Peyer's patch (tissue), 4 donors: ENCODE measurements around the gene AKAP5. TPM values are rescaled to one million over a fixed set of nuclear protein-coding genes. Genes with fewer than 3 reads are reported as not detected.

Experiments
- DNase-seq, 3 donors: peaks; one replicate each; pipeline ENCODE4 v3.0.0-alpha.2; 2017 to 2019
- H3K27ac ChIP-seq, 4 donors: fragments of 200-600 bp; sonication (generic); one replicate each; pipeline ENCODE4 v1.5.1; 2016 to 2019
- H3K27me3 ChIP-seq, 2 donors: fragments of 200-600 bp; sonication (generic); one replicate each; pipeline ENCODE4 v1.5.1; 2019
- H3K36me3 ChIP-seq, 3 donors: fragments of 200-600 bp; sonication (generic); one replicate each; pipeline ENCODE4 v1.5.1; 2016 to 2019
- H3K4me1 ChIP-seq, 4 donors: fragments of 200-600 bp; sonication (generic); one replicate each; pipeline ENCODE4 v1.5.1; 2016 to 2019
- H3K4me3 ChIP-seq, 4 donors: fragments of 200-600 bp; sonication (generic); 1 replicate in 3 of 4; 2 replicates in 1 of 4; pipeline ENCODE4 v1.5.1; 2016 to 2019; ENCODE audit warnings: mild to moderate bottlenecking in 1 of 4
- H3K9me3 ChIP-seq, 4 donors: fragments of 200-600 bp; sonication (generic); one replicate each; pipeline ENCODE4 v1.5.1; 2016 to 2019; ENCODE audit warnings: mild to moderate bottlenecking in 1 of 4
- CTCF ChIP-seq, 6 experiments: fragments of 450-650 bp in 4 of 6; fragments of 200-600 bp in 2 of 6; sonication (generic) in 1 of 6; IDR thresholded peaks; one replicate each; pipeline ENCODE4 v1.5.1; 2017 to 2019; ENCODE audit warnings: antibody characterized with exemption in 6 of 6, mild to moderate bottlenecking in 3 of 6, moderate library complexity in 1 of 6
- POLR2A ChIP-seq, 2 donors: fragments of 450-650 bp; IDR thresholded peaks; one replicate each; pipeline ENCODE4 v1.5.1; 2017; ENCODE audit warnings: antibody characterized with exemption in 2 of 2, mild to moderate bottlenecking in 2 of 2, moderate library complexity in 2 of 2
- total RNA-seq, 4 donors: library from RNA; depleted of rRNA; stranded (reverse); fragments of >200 nt; gene quantifications; one replicate each; pipeline ENCODE4 v1.1.0, GENCODE V29; 2016

The AKAP5 gene
- total RNA-seq, 4 donors from 2014 or later: 0.57 to 2.8 (median 2.4) TPM

DNA sequence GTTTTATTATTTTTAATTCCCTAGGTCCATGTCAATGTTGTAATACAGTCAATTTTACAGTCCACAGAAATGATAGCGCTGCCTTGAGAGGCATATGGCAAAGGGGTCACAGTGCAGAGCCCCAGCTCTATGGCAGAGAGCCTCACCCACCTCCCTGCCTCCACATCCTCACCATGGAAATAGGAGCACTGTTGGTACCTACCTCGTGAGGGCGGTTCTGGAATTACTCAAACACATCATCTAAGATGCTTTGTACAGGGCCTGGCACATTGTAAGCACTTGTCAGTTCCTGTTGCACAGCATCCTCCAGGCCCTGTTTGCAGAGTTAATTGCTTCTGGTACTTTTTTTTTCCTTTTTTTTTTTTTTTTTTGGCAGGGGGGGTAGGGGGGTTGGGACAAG lies 4.1 kb upstream of the AKAP5 start:
- peaks cover 0 to 11% (median 4%) of the 10 kb centered on the region in 4 donors for H3K4me1 ChIP-seq
- H3K9me3 ChIP-seq: no peaks in the 10 kb centered on the region
- H3K27ac ChIP-seq: no peak overlapping the region
- no peak for DNase-seq
- no peaks in the 10 kb centered on the region for H3K27me3 ChIP-seq
- no peak overlapping the region for H3K4me3 ChIP-seq
- TF ChIP-seq POLR2A (IDR thresholded peaks at IDR 0.05) (no peak), CTCF (IDR thresholded peaks at IDR 0.05) (no peak)
- H3K36me3 ChIP-seq: peaks cover 0 to 4% (median 0%) of the 10 kb centered on the region in 3 donors

GRCh38 chr14:64463195-64463594 lies 2.1 kb upstream of the AKAP5 start:
- H3K27ac ChIP-seq: no peak overlapping the region
- H3K9me3 ChIP-seq: no peaks in the 10 kb centered on the region
- H3K4me3 ChIP-seq: no peak overlapping the region
- H3K4me1 ChIP-seq: peaks cover 0 to 5% (median 4%) of the 10 kb centered on the region in 4 donors
- no peak for DNase-seq
- H3K36me3 ChIP-seq: peaks cover 0 to 4% (median 0%) of the 10 kb centered on the region in 3 donors
- H3K27me3 ChIP-seq: no peaks in the 10 kb centered on the region
- TF ChIP-seq CTCF (IDR thresholded peaks at IDR 0.05) (no peak), POLR2A (IDR thresholded peaks at IDR 0.05) (no peak)

DNA sequence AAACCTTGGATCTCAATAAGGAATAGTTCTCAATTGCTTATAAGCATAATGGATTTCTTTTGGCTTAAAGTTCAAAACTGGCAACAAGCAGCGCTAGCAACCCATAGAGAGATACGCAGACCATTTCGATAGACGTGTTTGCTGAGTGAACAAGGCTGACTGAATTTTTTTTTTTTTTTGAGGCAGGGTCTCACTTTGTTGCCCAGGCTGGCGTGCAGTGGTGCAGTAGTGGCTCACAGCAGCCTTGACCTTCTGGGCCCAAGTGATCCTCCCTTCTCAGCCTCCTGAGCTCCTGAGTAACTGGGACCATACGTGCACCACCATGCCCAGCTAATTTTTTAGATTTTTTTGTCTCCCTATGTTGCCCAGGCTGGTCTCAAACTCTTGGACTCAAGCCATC lies 1.4 kb upstream of the AKAP5 start:
- H3K27me3 ChIP-seq: no peaks in the 10 kb centered on the region
- no peak overlapping the region for H3K4me3 ChIP-seq
- no peak for DNase-seq
- no peak overlapping the region for H3K27ac ChIP-seq
- H3K9me3 ChIP-seq: no peaks in the 10 kb centered on the region
- TF ChIP-seq POLR2A (IDR thresholded peaks at IDR 0.05): no peak
- no peak for TF ChIP-seq CTCF (IDR thresholded peaks at IDR 0.05)
- peaks cover 0 to 5% (median 4%) of the 10 kb centered on the region in 4 donors for H3K4me1 ChIP-seq
- H3K36me3 ChIP-seq: peaks cover 0 to 4% (median 0%) of the 10 kb centered on the region in 3 donors

DNA sequence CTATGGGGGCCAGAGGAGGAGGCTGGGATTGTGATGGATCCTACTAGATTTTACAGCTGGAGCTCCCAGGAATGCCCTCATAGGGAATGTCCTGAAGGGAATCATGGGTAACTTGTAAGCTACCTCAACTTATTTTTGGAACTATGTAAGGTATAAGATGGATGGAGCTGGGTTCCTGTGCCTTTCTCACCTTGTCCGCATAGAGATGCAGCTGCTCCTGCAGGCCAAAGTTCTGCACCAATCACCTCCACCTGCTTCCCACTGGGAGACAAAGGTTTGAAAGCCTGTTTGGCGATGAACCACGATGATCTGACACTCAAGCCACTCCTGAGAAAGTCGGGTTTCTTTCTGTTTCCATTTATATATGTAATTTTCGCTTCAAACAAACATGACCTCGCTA lies 648 bp upstream of the AKAP5 start:
- Histone ChIP-seq H3K36me3 (peaks cover 0 to 4% (median 0%) of the 10 kb centered on the region in 3 donors), H3K4me3 (peak overlapping the region; percentile 69 to 89 (median 77)), H3K27ac (peak overlapping the region in 2 of 4 donors; percentile 77 to 83), H3K27me3 (no peaks in the 10 kb centered on the region), H3K9me3 (no peaks in the 10 kb centered on the region), H3K4me1 (peaks cover 0 to 5% (median 4%) of the 10 kb centered on the region in 4 donors)
- DNase-seq: no peak
- TF ChIP-seq POLR2A (IDR thresholded peaks at IDR 0.05): no peak
- no peak for TF ChIP-seq CTCF (IDR thresholded peaks at IDR 0.05)

- Histone ChIP-seq H3K4me3 (peak overlapping the region; percentile 69 to 89 (median 77)), H3K27ac (peak overlapping the region; percentile 62 to 83 (median 70)), H3K9me3 (no peaks in the 10 kb centered on the region), H3K27me3 (no peaks in the 10 kb centered on the region), H3K36me3 (no peaks in the 10 kb centered on the region), H3K4me1 (peaks cover 0 to 5% (median 4%) of the 10 kb centered on the region in 4 donors)
- TF ChIP-seq POLR2A (IDR thresholded peaks at IDR 0.05) (no peak), CTCF (IDR thresholded peaks at IDR 0.05) (no peak)
- DNase-seq: no peak
These were observed 694 bp downstream of the AKAP5 start for GRCh38 chr14:64465831-64466554.
